Activated T-cell treated with anti-CD3 and anti-CD28 coated beads, Interleukin-2, amount 50 U/mL, for 48 hours (primary cell): Measurements from ENCODE around the gene CCT5.
"Not testable (repeated sequence)": the region's sequence is repeated elsewhere in the genome, so short reads cannot be mapped to it uniquely, and the experiment has no call there.

Experiments
- DNase-seq, 2 experiments: peaks; one replicate each; pipeline ENCODE4 v3.0.0-alpha.2; 2020

Gene CCT5

DNA sequence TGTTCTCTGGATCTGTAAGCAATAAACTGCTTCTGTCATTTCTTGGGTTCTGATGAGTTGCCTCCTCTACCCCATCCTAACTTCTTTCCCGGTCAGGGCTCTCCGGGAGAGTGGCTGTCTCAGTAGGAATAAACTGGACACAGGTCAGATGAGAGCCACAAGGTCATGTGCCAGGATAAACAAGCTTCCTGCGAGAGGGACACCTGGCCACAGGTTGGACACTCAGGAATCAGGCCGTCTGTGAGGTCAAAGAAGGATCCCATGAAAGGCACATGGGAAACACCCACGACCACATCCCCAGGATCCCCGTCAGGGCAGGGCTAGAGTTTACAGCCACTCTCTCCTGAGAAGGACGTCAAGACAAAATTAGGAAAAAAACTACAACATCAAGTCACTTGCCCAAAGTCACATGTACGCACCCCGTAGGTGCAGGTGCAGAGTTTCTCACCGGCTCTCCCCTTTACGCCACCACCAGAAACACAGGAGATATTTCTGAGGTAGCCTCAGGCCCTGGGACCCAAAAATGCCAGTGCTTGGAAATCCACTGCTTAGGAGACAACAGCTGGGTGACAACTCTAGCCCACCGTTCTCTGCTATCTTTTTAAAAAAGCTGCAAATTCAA is 28.7 kb downstream of the CCT5 start:
- no peak for DNase-seq

DNA sequence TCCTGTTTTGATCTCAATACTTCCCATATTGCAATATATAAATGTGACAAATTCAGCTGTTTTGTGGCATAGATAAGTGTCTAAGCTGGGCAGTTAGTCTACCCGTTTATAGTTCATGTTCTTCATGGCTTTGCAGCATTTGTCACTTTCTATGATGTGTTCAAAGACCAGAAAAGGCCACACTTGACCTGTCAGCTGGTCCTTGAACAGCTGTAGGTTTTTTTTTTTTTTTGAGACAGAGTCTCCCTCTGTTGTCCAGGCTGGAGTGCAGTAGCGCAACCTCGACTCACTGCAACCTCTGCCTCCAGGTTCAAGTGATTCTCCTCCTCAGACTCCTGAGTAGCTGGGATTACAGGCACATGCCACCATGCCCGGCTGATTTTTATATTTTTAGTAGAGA is 29.2 kb downstream of the CCT5 start:
- DNase-seq = no peak

DNA sequence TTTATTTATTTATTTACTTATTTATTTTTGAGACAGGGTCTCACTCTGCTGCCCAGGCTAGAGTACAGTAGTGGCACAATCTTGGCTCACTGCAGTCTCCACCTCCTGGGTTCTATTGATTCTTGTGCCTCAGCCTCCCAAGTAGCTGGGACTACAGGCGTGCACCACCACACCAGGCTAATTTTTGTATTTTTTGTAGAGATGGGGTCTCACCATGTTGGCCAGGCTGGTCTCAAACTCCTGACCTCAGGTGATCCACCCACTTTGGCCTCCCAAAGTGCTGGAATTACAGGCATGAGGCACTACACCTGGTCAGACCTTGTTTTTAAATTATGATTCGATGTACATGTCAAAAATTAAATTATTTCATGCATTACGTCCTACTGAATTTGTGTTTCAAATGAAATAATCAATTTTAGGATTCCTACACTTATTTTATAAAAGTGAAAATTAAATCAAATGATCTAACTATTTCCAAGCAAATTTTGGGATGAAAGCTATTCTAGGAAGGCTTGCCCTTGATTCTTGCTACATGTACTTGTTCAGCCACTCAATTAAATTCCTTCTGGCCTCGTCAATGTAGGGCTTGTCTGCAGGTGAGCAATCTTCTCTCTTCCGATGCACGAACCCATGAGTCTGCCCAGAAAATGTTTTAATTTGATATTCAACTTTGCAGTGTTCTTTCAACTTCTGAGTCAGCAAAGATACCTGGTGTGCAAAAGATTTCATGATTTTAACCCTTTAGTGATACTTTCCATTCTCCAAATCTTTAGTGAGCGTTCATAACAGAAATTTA is 30.0 kb downstream of the CCT5 start:
- no peak for DNase-seq

DNA sequence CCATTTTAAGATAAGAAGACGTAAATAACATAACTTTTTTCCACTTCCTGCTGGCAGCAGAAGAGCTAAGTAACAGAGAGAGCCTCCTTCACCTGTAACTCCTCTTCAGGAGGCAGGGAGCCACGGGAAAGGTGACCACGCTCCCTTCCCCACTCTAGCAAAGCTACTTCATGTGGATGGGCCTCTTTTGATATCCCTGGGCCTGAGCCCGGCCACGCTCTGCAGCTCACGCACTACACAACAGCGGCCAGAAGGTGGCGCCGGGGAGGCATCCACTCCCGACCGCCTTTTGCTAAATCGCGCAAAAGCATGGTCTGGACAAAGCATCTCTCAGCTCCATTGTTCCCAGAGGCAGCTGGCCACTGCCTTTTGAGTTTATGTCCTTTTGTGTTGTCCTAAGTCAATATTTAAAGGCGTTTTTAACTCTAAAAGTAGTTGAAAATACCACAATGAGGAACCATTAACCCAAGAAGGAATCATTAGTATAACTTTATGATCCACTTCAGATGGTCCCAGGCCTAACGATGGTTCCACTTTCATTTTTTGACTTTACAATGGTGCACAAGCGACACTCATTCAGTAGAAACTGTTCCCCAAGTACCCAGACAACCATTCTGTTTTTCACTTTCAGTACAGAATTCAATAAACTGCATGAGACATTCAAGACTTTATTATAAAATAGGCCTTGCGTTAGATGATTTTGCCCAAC is 34.0 kb downstream of the CCT5 start:
- DNase-seq = peak; percentile 88 to 90

DNA sequence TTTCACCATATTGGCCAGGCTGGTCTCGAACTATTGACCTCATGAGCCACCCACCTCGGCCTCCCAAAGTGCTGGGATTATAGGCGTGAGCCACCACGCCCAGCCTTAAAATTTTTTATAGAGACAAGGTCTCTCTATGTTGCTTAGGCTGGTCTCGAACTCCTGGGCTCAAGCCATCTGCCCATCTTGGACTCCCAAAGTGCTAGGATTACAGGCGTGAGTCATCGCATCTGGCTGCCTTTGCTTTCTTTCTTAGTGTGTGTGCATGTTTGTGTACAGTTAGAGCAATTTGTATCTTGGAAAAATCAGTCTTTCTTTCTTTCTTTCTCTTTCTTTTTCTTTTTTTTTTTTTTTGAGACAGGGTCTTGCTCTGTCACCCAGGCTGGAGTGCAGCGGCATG is 35.3 kb downstream of the CCT5 start:
- DNase-seq = not testable (repeated sequence)

DNA sequence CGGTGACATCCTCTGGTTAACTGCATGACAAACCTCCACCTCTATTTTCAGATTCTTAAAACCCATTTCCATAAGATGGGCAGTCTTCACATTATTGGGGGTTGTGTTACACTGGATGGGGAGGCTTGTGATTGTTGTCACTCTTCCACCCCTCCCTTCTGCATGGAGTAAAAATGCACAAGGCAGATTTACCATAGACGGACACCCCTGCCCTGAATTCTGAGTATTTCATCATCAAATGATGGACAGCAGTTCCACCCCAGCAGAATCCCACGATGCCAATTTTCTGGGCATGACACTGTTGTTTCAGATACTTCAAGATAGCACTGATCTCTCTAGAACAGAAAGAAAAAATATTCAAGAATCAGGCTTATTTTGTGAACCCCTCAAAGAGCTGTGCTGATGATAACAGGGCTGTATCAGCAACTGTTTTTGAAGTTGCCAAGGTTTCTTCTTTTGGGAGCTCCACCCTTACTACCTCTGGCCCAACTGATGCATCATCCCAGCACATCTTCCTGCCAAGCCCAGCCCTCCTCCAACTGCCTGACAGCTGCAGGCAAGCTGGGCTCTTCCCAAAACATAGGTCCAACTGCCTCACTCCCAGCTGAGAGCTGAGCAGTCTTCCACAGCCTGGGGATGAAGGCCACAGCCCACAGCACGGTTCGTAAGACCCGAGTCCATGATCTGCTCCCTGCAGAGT is 36.2 kb downstream of the CCT5 start:
- DNase-seq = no peak

DNA sequence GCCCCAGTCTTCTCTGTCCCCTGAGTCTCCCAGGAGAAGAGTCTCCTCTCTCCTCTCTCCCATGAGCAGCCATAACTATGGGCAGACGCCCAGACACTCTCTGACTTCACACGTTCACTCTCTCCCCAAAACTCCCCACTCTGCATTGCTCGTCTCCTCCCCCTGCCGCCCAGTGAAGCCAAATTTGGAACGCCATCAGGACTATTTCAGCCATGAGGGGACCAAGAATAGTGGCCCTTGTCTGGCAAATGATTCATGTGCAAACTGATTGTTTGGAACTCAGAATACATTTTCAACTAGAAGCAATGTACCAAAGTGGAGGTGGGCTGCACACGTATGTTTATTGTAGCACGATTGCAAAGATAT is 36.8 kb downstream of the CCT5 start:
- no peak for DNase-seq

DNA sequence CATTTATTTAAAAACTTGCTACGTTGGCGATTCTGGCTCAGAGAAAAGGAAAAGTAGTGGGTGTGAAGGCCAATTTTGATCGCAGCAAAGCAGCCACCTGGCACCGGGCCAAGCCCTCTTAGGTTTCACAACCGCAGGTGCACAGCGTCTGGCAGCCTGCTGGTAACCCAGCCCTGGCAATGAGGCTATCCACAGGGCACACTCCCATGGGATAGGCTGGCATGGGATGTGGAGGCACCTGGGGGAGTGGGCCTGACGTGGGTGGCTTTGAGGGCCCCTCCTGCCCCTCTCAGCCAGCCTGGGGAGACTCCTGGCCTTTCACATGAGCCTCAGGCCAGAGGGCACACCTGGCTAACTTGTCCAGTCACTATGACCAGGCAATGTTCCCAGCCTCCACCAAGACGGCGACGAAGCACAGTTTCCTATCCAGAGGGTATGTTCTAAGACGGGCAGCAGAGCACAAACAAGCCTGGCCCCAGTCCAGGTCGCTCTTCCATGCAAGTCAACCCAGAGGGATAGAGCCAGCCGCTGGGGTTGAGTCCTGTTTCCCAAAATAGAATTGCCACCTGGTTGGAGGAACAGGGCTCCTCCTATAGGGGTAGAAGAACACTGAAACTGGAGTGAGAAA is 38.6 kb downstream of the CCT5 start:
- peak; percentile 46 to 56 for DNase-seq

DNA sequence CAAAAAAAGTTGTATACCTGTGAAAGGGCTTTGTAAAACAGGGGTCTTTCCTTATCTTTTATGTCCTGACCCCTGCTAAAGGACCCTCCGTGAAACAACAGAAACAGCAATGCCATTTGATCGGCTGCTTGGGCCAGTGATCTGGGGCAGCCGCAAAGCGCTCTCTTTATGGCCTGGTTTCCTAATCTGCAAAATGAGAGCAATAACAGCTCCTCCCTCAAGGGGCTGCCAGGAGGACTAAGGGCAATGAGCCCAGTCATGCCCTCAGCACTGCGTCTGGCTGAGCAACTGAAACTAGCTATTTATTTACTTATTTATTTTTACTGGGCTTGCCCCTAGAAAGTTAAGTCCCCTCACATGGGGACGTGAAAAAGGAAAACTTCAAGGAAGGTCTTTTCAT is 39.3 kb downstream of the CCT5 start:
- no peak for DNase-seq

DNA sequence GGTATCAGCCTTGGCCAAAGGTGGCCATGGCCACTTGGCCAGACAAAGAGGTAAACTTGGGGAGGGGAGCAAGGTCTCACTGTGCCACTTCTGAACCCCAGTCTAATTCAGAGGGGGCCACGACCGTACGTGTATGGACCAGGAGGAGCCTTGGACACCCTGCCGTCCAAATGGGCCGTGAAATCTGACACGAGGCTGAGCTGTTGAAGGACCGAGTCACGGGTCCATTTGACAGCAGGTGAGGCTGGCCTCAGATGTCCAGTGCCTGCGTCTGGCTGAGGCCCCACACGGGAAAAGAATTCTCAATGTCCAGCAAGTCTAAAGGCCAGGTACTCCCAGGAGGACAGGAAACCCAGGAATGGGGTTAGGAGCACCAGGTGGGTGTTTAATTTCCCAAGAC is 39.9 kb downstream of the CCT5 start:
- DNase-seq = no peak

DNA sequence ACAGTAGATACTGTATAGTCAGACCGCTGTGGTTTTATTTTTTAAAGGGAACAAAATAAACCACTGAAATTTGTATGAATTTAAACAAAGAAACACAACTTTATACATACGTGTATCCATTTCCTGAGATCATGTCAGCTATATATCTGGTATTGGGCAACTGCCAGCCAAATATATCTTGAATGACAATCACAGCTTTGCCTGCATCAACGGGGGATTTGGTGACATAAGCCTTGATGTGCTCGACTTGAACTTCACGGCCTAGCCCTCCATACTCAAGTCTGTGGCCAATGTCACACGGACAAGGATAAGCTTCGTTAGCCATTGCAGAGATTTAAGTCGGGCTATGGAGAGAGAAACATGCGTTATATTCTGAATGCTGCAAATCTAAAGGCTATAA is 40.4 kb downstream of the CCT5 start:
- DNase-seq = no peak

DNA sequence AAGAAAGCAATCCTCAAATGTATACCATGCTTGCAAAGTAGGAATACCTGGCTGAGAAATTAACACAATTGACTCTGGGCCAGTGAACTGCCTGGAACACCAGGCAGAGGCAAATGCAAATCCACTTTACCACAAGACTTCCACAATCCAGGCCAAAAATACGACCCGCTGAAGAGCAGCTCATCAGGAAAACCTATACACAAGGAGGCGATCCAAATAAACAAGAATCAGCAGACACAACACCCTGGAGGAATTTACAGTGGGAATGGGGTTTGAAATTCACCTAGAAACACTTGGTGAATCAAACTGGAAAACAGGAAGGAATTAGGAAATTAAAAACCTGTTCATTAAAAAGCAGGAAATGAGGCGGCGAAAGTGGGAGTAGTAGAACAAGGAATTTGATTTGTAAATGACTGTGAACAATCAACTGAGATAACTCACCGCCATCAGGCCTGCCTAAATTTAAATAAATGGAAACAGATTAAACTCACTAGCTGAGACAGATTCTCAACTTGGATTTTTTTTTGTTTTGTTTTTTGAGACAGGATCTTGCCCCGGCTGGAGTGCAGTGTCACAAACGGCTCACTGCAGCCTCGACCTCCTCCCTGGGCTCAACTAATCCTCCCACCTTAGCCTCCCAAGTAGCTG is 41.7 kb downstream of the CCT5 start:
- no peak for DNase-seq

DNA sequence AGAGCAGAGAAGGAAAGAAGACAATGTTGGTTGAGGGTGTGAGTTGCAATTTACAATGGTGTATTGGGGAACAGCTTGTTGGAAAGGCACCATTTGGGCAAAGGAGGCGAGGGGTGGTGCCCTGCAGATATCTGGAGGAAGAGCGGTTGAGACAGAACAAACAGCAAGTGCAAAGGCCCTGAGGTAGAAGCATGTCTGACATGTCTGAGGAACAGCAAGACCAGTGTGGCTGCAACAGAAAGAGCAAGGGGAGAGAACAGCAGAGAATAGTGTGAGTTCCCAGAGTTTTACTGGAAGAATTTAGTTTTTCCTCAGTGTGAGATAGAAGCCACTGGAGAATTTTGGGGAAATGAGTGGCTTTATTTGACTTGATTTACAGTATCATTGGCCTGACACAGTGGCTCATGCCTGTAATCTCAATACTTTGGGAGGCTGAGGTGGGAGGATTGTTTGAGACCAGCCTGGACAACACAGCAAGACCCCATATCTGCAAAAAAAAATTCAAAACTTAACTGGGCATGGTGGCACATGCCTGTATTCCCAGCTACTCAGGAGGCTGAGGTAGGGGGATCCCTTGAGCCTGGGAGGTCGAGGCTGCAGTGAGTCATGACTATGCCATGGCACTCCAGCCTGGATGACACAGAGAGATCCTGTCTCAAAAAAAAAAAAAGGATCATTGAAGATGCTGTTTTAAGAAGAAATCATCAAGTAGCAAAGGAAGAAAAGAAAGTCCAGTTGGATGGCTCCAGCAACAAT is 44.0 kb downstream of the CCT5 start:
- DNase-seq = no peak

DNA sequence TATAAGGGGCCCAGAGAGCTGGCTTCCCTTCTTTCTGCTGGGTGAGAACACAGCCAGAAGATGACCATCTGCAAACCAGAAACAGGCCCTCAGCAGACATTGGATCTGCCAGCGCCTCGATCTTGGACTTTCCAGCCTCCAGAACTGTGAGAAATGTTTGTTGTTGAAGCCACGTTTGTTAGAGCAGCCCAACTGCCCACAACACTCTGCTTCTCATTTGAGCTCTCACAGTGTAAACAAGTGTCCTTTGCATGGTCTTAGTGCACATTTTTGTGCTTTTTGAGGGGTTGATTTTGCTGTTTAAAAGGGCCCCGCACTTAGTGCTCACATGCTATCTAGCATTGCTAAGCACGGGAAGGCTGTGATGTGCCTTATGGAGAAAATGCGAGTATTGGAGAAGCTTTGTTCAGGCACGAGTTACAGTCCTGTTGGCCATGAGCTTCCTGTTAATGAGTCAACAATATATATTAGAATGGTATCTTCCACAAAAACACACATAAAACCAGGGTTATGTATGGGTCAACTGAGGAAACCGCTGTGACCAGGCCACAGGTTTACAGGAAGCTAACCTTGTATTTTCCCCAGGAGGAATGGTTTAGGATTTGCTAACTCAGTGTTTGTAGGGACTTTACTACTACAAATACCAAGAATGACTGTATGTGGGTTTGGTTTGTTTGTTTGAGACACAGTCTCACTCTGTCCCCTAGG is 45.7 kb downstream of the CCT5 start:
- DNase-seq = no peak

DNA sequence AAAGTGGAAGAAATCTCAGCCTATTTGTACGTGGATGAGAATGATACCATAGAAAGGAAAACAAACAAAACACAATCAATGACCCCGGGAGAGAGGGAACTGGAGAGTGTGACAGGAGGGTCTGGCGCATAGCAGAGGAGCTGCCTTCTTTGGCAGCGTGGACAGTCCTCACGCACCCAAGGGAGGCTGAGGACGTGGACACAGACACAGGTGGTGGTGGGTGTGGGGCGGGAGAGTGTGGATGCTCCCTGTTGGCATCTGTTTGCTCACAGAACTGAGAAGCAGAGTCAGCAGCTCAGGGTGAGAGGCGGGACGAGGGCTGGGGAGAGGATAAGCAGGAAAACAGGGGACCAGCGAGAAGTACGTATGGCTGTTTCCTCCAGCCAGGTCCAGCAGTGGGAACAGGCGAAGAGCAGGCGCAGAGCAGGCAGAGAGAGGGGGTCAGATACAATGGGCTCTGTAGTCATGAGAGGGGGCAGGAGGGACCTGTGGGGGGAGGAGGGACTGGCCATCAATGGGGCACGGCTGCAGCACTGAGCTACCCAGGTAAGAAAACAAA is 47.6 kb downstream of the CCT5 start:
- DNase-seq = no peak

DNA sequence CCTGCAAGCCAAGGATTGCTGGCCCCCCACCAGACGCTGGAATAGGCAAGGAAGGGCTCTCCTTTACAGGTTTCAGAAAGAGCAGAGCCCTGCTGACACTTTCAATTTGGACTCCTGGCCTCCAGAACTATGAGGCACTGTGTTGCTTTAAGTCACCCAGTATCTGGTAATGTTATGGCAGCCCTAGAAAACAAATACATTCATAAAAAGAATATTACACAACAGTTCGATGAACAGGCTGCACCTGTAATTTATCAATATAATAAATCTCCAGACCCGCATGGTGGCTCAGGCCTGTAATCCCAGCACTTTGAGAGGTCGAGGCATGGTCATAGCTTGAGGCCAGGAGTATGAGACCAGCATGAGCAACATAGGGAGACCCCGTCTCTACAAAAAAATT is 50.2 kb downstream of the CCT5 start:
- DNase-seq = no peak

DNA sequence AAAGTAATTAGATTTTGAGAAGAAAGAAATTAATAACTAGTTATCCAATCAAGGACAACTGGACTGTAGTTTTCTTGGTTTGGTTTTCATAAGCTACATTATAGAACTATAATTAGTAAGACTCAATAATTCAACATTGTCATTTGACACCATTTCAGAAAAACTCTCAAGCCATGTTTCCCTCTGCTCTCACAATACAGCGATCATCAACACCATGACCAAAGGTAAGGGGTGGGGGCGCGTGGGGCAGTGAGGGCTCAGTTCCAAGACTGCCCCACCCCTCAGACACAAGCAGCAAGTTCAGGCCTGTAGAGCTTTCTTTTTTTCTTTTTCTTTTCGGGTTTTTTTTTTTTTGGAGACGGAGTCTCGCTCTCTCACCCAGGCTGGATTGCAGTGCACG is 51.2 kb downstream of the CCT5 start:
- no peak for DNase-seq

DNA sequence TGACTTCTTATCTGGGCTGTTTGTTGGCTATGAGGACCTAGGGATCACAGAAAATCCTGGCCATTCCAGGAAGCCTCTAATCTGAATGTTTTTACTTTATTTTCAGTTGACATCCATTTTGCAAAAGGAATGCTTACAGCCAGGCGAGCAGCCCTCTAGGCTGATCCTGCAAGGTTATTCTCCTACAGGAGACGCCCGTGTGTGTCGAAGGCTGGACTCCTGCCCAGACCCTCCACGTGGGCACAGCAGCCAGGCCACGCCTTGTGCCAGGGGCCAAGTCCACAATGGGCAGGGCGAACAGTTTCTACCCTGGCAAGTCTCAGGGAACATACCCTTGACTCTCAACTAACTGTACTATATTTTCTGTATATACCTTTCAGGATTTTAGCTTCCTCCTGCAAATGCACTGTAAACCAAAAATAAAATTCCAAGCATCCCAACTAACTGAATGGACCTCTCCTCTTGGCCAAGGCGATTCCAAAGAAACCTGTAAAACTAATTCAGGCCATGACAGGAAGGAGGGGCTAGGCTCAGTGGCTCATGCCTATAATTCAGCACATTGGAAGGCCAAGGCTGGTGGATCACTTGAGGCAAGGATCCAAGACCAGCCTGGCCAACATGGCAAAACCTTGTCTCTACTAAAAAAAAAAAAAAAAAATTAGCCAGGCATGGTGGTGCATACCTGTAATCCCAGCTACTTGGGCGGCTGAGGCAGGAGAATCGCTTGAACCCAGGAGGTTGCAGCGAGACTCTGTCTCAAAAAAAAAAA is 51.9 kb downstream of the CCT5 start:
- DNase-seq = no peak

DNA sequence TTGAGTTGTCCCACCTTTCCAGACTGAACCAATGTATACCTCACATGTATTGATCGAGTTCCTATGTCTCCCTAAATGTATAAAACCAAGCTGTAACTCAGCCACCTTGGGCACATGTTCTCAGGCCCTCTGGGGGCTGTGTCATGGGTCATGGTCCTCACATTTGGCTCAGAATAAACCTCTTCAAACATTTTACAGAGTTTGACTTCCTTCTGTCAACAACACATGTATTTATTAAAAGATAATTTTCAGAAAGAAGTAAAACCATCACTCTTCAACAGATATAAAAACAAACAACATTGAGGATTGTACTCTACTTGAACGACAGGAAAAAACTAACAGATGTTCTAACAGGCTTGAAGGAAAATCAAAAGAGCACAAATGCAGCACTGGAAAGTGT is 53.1 kb downstream of the CCT5 start:
- no peak for DNase-seq

DNA sequence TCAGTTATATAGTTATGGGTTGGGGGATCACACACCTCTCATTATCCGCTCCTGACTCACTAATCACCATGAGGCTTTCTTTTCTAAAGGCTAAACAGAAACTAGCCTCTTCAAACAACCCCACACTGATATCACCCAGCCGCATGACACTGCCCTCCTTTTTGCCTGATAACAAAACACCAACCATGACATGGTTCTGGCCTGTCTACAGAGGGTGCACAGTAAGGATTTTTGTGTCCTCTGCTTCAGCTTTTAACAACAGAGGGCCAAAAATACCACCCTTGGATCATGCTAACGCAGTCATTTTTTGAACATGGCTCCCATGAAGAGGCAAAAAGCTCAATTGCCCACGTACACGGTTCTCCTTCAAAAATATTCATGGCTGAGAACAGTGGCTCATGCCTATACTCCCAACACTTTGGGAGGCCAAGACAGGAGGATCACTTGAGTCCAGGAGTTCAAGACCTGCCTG is 53.7 kb downstream of the CCT5 start:
- DNase-seq = no peak
